ENCODE measurements around the gene ITCH.

The ITCH gene

DNA sequence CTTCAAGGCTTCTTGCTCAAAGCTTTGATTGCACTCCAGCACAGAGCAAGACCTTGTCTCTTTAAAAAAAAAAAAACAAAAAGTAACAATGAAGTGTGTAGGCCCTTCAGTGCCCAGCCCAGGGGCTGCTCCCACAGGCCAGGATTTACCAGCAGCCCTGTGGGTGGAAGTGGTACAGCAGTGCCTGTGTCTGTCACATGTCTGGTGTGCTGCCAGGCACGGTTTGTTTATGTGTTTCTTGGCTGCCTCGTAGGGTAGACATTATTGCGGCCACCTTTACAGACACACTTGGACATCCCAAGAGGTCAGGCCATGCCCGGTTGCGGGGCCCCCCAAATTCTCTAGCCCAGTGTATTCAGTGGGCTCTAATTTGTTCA lies 165.8 kb downstream of the ITCH start:
- H3K4me3 ChIP-seq (ENCODE audit: low read length), result no peak overlapping the region
- H3K4me1 ChIP-seq (ENCODE audit: low read length), result no peaks in the 10 kb centered on the region
- no peaks in the 10 kb centered on the region for H3K27me3 ChIP-seq (ENCODE audit: low read depth, low read length)
- H3K27ac ChIP-seq (ENCODE audit: low read length), result no peak overlapping the region
- H3K9me3 ChIP-seq (ENCODE audit: insufficient read depth, low read length), result no peaks in the 10 kb centered on the region
- H3K9ac ChIP-seq (ENCODE audit: low read length), result no peak overlapping the region
- H3K79me2 ChIP-seq (ENCODE audit: low read length), result peaks cover 13% of the 10 kb centered on the region
- H4K20me1 ChIP-seq (ENCODE audit: insufficient read depth, low read length), result peaks cover 50% of the 10 kb centered on the region
- H2AFZ ChIP-seq (ENCODE audit: low read depth, low read length), result no peak overlapping the region
- H3K4me2 ChIP-seq (ENCODE audit: low read length), result no peak overlapping the region
- TF ChIP-seq EZH2phosphoT487 (IDR thresholded peaks at IDR 0.05; ENCODE audit: low read depth), result no peak
- TF ChIP-seq, protein P1, sequence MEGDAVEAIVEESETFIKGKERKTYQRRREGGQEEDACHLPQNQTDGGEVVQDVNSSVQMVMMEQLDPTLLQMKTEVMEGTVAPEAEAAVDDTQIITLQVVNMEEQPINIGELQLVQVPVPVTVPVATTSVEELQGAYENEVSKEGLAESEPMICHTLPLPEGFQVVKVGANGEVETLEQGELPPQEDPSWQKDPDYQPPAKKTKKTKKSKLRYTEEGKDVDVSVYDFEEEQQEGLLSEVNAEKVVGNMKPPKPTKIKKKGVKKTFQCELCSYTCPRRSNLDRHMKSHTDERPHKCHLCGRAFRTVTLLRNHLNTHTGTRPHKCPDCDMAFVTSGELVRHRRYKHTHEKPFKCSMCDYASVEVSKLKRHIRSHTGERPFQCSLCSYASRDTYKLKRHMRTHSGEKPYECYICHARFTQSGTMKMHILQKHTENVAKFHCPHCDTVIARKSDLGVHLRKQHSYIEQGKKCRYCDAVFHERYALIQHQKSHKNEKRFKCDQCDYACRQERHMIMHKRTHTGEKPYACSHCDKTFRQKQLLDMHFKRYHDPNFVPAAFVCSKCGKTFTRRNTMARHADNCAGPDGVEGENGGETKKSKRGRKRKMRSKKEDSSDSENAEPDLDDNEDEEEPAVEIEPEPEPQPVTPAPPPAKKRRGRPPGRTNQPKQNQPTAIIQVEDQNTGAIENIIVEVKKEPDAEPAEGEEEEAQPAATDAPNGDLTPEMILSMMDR (IDR thresholded peaks at IDR 0.05; ENCODE audit: low read depth, low read length), result no peak
- peaks cover 58% of the 10 kb centered on the region for H3K36me3 ChIP-seq (replicated peaks; ENCODE audit: low read depth, low read length)

GRCh38 chr20:34529742-34530141 lies 166.7 kb downstream of the ITCH start:
- H3K36me3 ChIP-seq (replicated peaks; ENCODE audit: low read depth, low read length), result peaks cover 61% of the 10 kb centered on the region
- H3K27ac ChIP-seq (ENCODE audit: low read length), result no peak overlapping the region
- H3K9me3 ChIP-seq (ENCODE audit: insufficient read depth, low read length), result no peaks in the 10 kb centered on the region

GRCh38 chr20:34530342-34530741 lies 167.3 kb downstream of the ITCH start:
- Histone ChIP-seq H3K27ac (ENCODE audit: low read length) (no peak overlapping the region), H3K36me3 (replicated peaks; ENCODE audit: low read depth, low read length) (peaks cover 67% of the 10 kb centered on the region), H4K20me1 (ENCODE audit: insufficient read depth, low read length) (peaks cover 39% of the 10 kb centered on the region), H2AFZ (ENCODE audit: low read depth, low read length) (no peak overlapping the region), H3K79me2 (ENCODE audit: low read length) (peaks cover 5% of the 10 kb centered on the region; the same call in 1 of the 2 replicates), H3K4me2 (ENCODE audit: low read length) (no peak overlapping the region), H3K4me3 (ENCODE audit: low read length) (no peak overlapping the region), H3K9me3 (ENCODE audit: insufficient read depth, low read length) (no peaks in the 10 kb centered on the region), H3K4me1 (ENCODE audit: low read length) (no peaks in the 10 kb centered on the region), H3K27me3 (ENCODE audit: low read depth, low read length) (no peaks in the 10 kb centered on the region), H3K9ac (ENCODE audit: low read length) (no peak overlapping the region)
- TF ChIP-seq, protein P1 (IDR thresholded peaks at IDR 0.05; ENCODE audit: low read depth, low read length), result no peak
- no peak for TF ChIP-seq EZH2phosphoT487 (IDR thresholded peaks at IDR 0.05; ENCODE audit: low read depth)

More at GRCh38 chr20:34529742-34530141, 166.7 kb downstream of the ITCH start:
- Histone ChIP-seq H3K9ac (ENCODE audit: low read length) (no peak overlapping the region), H3K4me2 (ENCODE audit: low read length) (no peak overlapping the region), H3K79me2 (ENCODE audit: low read length) (peaks cover 7% of the 10 kb centered on the region; the same call in 1 of the 2 replicates), H2AFZ (ENCODE audit: low read depth, low read length) (no peak overlapping the region), H3K4me3 (ENCODE audit: low read length) (no peak overlapping the region), H3K27me3 (ENCODE audit: low read depth, low read length) (no peaks in the 10 kb centered on the region), H3K4me1 (ENCODE audit: low read length) (no peaks in the 10 kb centered on the region), H4K20me1 (ENCODE audit: insufficient read depth, low read length) (peaks cover 44% of the 10 kb centered on the region)
- TF ChIP-seq EZH2phosphoT487 (IDR thresholded peaks at IDR 0.05; ENCODE audit: low read depth), result no peak
- TF ChIP-seq, protein P1 (IDR thresholded peaks at IDR 0.05; ENCODE audit: low read depth, low read length), result no peak

DNA sequence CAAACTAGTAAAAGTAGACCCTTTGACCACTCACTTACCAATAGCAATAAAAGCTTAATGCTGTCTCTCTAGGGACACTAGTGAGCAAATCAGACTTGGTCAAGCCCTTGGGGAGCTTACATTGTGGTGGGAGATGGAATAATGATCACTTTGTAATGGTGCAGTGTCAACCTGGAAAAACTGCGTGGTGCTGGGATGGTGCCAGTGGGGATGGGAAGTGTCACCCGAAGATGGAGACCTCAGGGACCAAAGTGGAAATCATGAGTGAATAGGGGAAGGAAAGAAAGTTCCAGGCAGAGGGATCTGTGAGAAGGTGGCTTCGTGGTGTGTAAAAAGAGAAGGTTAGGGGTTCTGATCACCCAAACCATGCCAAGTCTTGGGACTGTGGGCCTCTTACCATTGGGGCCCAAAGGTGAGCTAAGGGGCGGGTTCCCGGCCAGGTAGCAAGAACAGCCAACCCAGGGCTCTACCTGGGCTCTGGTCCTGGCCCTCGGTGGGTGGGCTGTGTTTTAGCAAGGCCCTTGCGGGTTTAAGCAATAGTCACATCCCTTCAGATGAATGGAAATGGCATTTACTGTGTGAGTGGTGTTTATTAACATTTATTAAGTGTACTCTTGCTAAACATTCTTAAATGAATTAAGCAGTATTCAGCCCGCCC lies 168.7 kb downstream of the ITCH start:
- H3K9ac ChIP-seq (ENCODE audit: low read length), result no peak overlapping the region
- H3K36me3 ChIP-seq (replicated peaks; ENCODE audit: low read depth, low read length), result peaks cover 61% of the 10 kb centered on the region
- TF ChIP-seq, protein P1 (IDR thresholded peaks at IDR 0.05; ENCODE audit: low read depth, low read length), result no peak
- TF ChIP-seq EZH2phosphoT487 (IDR thresholded peaks at IDR 0.05; ENCODE audit: low read depth), result no peak
- no peaks in the 10 kb centered on the region for H3K4me1 ChIP-seq (ENCODE audit: low read length)
- H4K20me1 ChIP-seq (ENCODE audit: insufficient read depth, low read length), result peaks cover 32% of the 10 kb centered on the region
- H3K27ac ChIP-seq (ENCODE audit: low read length), result no peak overlapping the region
- no peak overlapping the region for H2AFZ ChIP-seq (ENCODE audit: low read depth, low read length)
- H3K27me3 ChIP-seq (ENCODE audit: low read depth, low read length), result no peaks in the 10 kb centered on the region
- no peaks in the 10 kb centered on the region for H3K9me3 ChIP-seq (ENCODE audit: insufficient read depth, low read length)
- H3K4me3 ChIP-seq (ENCODE audit: low read length), result no peak overlapping the region
- no peaks in the 10 kb centered on the region for H3K79me2 ChIP-seq (ENCODE audit: low read length)
- H3K4me2 ChIP-seq (ENCODE audit: low read length), result no peak overlapping the region
